HT-29 (cell line): ENCODE results near the gene LRP1B. TPM values are rescaled to one million over a fixed set of nuclear protein-coding genes. Genes with fewer than 3 reads are reported as not detected.
"Not testable (repeated sequence)": the region's sequence is repeated elsewhere in the genome, so short reads cannot be mapped to it uniquely, and the experiment has no call there.

ENCODE experiments used
- DNase-seq: peaks from one replicate; pipeline ENCODE4 v3.0.0-alpha.2; 2015; ENCODE audit warnings: low spot score
- total RNA-seq: library from RNA; depleted of rRNA; stranded (reverse); fragments of >200 nt; shearing (Covaris generic); gene quantifications from 2 replicates; pipeline ENCODE4 v1.2.3, GENCODE V29; 2014

The LRP1B gene
- total RNA-seq, 1 experiment from 2014 or later: not detected

DNA sequence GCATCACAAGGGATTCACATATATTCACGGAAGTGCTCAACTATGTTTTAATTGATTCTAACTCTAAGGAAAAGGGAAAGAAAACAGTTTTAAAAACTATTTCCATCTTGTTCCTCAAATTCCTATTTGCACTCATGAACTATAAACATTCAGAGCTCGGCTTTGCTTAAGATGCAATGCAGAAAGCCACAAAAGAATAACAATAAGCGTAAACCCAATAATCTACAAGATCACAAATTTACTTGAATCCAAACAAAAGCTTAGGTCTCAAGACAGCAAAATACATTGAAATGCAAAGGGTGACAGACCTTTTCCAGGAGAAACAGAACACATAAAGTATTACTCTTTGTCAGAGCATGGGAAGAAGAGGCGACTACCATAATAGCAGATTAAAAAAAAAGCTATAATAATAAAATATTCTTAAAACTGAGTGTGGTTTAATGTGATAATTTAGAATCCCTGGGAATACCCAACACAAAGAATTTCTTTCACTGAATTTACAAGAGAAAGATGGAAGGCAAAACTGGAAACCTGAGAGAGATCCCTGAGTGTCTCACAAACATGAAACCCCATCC lies 1094.9 kb downstream of the LRP1B start:
- no peak for DNase-seq

DNA sequence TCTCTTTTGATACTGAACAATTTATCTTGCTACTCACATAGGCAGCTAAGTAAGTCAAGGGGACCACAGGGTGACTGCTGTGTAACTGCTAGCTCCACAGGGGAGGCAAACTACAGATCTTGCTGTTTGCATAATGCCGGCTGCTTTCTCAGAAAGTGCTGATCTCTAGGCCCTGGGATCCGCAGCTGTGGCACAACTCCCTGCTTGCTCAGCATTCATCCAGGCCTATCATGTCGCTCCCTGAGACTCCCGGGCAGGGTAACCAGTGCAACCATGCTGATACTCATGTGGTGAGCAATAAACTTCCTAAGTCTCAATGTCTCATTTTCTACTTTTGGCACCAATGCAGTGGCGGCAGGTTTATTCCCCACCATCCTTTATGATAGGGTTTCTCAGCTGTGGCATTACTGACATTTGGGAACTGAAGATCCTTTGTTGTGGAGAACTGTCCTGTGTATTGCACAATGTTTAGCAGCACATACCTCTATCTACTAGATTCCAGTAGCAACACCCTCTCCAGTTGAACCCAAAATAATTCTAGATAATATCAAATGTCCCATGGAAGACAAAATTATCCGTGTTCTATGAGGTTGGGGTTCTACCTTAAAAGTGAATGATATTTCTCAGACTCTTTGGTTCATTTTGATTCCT lies 1101.3 kb downstream of the LRP1B start:
- DNase-seq: no peak

DNA sequence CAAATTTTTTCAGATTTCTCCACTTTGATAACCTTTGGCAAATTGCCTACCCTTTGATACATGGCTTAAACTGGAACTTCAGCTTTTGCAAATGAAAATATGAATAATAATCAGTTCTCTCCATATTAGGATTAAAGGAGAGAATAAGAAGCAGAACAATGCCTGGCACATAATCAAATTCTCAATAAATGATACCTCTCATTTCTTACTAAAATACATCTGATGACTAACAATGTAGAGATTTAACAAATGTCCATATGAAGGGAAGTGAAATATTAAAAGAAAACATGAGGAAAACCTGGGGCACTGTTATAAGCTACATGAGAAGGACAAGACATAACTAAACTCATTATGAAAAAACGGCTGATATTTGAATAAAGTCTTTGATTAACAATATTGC lies 1103.6 kb downstream of the LRP1B start:
- DNase-seq: no peak

- no peak for DNase-seq
These were observed 1109.2 kb downstream of the LRP1B start for GRCh38 chr2:141021611-141022010.

DNA sequence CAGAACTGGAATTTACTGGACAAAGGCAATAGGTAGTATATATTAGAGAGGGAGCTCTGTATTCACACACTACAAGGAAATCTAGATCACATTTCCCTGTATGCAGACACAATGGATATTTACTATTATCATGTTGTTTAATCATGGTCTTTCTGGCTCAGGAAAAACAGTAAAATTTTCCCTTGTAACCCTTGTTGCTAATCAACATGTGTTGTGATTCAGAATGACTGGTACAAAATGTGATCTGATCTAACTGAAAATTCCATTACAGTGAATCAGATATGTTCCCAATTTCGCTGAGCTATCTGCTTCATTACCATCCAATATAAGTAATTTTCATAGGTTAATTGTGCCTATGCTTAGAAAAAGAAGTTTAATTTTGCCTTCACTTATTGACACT lies 1109.7 kb downstream of the LRP1B start:
- DNase-seq: no peak

DNA sequence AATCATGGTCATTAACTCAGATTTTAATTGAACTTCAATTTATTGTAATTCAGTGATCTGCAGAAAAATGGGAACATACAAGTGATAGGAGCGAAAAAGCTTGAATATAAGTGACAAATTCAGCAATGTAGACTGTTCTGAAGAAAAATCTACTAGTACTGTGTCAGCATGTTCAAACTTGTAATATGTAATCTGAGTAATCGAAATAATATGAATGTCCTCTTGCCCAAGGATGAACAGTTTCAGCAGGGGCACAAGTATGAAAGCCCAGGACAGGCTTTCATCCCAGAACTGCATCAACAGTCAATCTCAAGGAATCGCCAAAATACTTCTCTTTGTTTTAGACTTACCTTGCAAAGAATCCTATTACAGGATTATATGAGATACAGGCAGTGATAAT lies 1110.5 kb downstream of the LRP1B start:
- no peak for DNase-seq

GRCh38 chr2:141015341-141016047 lies 1115.3 kb downstream of the LRP1B start:
- no peak for DNase-seq

GRCh38 chr2:141003967-141004657 lies 1126.7 kb downstream of the LRP1B start:
- DNase-seq: no peak

DNA sequence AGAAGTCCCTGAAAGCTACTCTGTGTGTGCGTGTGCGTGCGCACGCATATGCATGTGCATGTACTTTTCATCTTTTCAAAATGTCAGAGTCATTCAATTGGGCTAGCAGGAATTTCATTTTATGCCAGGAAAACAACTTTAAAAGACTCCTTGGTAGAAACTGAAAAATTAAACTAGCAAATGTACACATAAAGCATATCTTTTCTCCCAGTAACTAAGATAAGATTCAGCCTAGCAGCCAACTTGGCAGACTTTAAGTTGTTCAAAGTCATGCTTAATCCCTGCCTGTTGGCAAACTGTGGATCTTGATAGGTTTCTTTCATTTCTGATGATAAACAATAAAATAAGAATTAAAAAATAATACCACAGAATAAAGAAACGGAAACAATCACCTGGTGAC lies 1129.1 kb downstream of the LRP1B start:
- DNase-seq: no peak

GRCh38 chr2:140998577-140998976 lies 1132.2 kb downstream of the LRP1B start:
- no peak for DNase-seq

DNA sequence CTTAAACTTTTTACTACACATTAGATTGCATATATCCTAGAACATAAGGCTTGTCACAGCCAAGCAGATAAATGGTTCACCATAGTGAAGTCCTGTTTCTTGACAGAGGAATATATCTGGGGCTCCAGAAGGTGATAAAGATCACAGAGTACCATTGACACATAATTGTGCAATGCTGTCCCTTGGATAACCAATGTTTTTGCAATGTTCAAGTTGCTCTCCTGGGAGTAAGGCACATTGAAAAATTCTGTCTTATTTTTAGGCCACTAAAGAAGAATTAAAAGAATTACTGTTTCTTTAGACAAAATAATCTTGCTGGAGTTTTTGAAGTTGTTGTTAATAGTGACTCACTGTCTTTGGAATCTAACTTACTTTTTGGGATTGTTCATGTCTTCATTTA lies 1132.8 kb downstream of the LRP1B start:
- DNase-seq: no peak

DNA sequence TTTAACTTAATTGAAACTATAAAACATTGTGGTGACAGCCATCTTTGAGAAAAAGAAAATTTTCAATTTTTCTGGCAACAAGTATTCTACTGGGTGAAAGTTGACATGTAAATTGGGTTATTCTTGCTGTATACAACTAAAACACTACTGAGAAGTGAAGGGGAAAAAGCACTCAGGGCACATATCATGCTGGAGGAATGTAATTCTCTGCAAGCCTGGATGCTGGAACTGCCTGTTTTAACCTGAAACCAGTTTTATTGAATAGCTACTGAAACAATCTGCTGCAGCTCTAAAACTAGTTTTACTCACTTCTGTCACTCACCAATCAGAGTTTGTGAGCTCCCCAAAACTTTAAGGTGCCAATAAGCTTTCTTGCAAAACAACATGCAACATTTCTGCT lies 1136.0 kb downstream of the LRP1B start:
- DNase-seq: no peak

GRCh38 chr2:140990416-140990815 lies 1140.4 kb downstream of the LRP1B start:
- no peak for DNase-seq

GRCh38 chr2:140988597-140988996 lies 1142.2 kb downstream of the LRP1B start:
- no peak for DNase-seq

- no peak for DNase-seq
These were observed 1144.4 kb downstream of the LRP1B start for GRCh38 chr2:140986456-140986855.

GRCh38 chr2:140975237-140975636 lies 1155.6 kb downstream of the LRP1B start:
- no peak for DNase-seq

DNA sequence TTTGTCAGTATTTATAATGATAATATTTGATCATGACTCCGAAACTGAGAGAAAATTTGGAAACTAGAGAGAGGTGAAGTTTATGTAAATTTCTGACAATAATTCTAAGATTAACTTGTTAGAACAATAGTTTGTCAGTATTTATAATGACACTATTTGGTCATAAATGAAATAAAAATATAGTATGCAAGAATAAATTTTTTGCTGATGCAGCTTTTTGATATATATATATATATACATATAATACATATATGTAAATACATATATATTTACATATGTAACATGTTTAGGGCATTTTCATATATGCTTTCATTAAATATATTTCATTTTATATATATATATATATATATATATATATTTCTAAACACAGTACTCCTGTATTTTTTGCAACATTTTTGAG lies 1158.1 kb downstream of the LRP1B start:
- no peak for DNase-seq

GRCh38 chr2:140964324-140964723 lies 1166.5 kb downstream of the LRP1B start:
- DNase-seq: not testable (repeated sequence)

DNA sequence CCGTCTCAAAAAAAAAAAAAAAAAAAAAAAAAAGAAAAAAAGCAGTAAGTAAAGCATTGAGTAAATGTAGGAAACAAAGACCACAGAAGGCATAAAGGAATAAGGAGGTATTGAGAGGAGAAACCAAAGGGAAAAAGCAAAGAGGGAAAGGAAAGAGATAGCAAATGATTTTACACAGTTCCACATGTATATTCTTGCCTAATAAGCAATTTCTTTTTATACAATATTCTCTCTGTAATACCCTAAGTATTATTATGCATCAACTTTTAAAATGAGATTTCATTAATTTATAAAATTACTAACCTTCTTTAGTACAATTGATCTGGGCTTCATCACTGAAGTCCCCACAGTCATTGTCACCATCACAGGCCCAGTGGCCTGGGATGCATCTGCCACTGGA lies 1180.9 kb downstream of the LRP1B start:
- no peak for DNase-seq

DNA sequence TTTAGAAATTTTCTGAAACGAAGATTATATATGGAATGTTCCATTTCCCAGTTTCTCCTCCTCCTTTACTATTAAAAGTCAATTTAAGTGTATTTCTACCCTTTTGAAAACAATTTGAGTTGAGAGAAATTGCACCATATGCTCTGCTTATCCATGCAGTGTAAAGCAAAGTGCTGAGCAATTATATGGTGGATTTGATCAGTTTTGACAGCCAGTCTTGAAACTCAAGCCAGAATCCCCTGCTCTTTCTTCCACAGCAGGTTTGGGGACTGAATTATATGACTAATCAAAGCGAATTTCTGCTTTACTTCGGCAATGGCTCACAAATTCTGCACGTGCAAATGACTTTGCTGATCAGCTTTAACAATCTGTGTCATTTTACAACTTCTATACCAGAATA lies 1183.6 kb downstream of the LRP1B start:
- DNase-seq: no peak

DNA sequence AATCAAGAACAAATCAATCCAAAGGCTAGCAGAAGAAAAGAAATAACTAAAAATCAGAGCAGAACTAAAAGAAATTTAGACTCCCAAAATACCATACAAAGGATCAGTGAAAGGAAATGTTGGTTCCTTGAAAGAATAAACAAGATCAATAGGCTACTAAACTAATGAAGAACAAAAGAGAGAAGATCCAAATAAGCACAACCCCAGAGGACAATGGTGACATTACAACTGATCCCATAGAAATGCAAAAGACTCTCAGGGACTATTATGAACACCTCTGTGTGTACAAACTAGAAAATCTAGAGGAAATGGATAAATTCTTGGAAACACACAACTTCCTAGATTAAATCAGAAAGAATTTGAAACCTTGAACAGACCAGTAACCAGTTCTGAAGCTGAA lies 1186.9 kb downstream of the LRP1B start:
- no peak for DNase-seq

GRCh38 chr2:140942284-140942683 lies 1188.5 kb downstream of the LRP1B start:
- DNase-seq: no peak

DNA sequence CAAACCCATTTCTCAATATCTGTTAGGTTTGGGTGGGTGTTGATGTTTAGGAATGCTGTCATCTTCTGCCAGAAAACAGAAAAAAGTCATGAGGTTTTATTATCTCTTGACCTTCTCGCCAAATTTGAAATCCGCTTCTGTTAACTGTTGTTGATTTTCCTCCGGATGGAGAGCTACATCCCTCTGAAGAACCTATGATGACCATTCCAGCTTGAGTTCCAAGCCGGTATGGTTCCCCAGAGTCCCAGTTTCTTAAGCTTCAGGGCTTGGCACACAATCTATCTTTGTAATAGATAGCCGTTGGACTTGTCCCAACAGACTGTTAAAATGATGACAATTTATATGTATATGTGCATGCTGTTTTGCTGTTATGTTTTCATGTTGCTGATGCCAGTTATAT lies 1201.0 kb downstream of the LRP1B start:
- DNase-seq: no peak
